ENCODE results near the gene SEMA3A. TPM values are rescaled to one million over a fixed set of nuclear protein-coding genes. Genes with fewer than 3 reads are reported as not detected.

Gene SEMA3A
- total RNA-seq, 2 experiments from 2014 or later, result not detected

DNA sequence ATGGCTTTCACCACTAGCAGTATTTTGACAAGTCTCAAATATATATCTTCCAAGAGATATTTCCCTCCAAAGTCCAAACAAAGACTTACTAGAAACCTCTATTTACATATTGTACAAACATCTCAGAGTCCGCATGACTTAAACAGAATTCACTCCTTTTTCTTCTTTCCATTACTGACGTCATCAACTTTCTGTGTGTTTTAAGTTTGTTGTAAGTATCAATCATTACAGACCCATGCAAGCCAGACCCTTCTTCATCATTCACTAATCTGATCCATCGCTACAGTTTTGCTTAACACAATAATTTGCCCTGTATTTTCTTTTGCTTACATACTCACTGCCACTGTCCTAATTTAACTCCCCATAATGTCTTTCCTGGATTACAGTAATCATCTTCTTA is 51.9 kb downstream of the SEMA3A start:
- Histone ChIP-seq H3K9me3 (ENCODE audit: low read length) (no peaks in the 10 kb centered on the region), H3K4me2 (ENCODE audit: low read length) (no peak overlapping the region), H2AFZ (ENCODE audit: low read length) (no peak overlapping the region), H3K4me3 (ENCODE audit: low read depth, low read length, poor library complexity, severe bottlenecking) (no peak overlapping the region), H3K79me2 (ENCODE audit: insufficient read depth, low read depth, low read length) (no peaks in the 10 kb centered on the region), H3K27ac (ENCODE audit: low read depth, low read length, poor library complexity, severe bottlenecking) (no peak overlapping the region), H3K4me1 (ENCODE audit: insufficient read depth, low read length, poor library complexity, severe bottlenecking) (no peaks in the 10 kb centered on the region), H3K9me2 (ENCODE audit: insufficient read depth, low read length) (no peaks in the 10 kb centered on the region), H4K20me1 (ENCODE audit: insufficient read depth, low read length) (no peaks in the 10 kb centered on the region), H3K36me3 (ENCODE audit: insufficient read depth, low read length) (no peaks in the 10 kb centered on the region)
- ChIA-PET POLR2A (interaction anchor here (0.6 kb wide), 1 partner anchor 747 kb away, joined by 3 read pairs; no protein-coding TSS in a partner anchor), CTCF (ENCODE audit: unreplicated experiment) (no interaction called here)
- BruUV-seq (replicated peaks), result no TSS peak
- no peak for DNase-seq (ENCODE audit: low spot score)
- intact Hi-C loops (cut with micrococcal nuclease; ENCODE audit: unreplicated experiment), result no loop called here
- no peak for TF ChIP-seq EZH2phosphoT487 (IDR thresholded peaks at IDR 0.05; ENCODE audit: borderline replicate concordance, low read depth, low read length)
- no peak for TF ChIP-seq CTCF (conservative IDR thresholded peaks at IDR 0.05; ENCODE audit: low read length)

DNA sequence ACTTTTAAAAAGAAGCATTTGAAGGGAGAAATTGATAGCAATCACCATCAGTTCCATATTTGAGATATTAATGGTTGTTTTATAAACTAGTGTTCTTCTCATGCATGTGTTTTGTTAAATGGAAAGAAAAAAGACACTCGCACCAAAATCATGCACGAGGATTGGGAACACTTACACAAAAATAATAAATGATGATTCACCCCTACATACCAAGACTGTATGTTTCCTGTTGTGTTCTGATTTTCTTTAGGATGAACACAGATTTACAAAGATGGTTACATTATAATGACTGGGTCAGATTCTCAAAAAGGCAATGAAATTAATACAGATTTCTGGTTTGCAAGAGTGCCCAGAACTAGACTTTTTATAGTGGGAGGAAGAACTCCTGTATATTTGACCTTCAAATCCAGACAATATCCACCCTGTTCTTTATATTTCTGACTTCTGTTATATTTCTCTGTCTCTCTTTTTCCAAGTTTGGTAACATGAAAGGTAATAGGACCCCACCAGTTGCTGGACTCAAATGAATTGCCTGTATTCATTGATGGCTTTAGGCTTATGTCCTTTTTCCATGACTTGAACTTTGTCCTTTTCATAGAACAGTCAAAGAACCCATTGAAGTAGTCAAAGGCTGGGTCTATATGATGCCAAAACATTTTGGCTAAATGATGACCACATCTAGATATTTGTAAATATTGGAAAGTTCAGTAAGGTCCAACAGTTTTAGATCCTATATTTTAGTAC is 54.4 kb downstream of the SEMA3A start:
- Histone ChIP-seq H3K36me3 (ENCODE audit: insufficient read depth, low read length) (no peaks in the 10 kb centered on the region), H3K79me2 (ENCODE audit: insufficient read depth, low read depth, low read length) (no peaks in the 10 kb centered on the region), H3K9me3 (ENCODE audit: low read length) (no peaks in the 10 kb centered on the region), H2AFZ (ENCODE audit: low read length) (no peak overlapping the region), H4K20me1 (ENCODE audit: insufficient read depth, low read length) (no peaks in the 10 kb centered on the region), H3K4me2 (ENCODE audit: low read length) (no peak overlapping the region), H3K9me2 (ENCODE audit: insufficient read depth, low read length) (no peaks in the 10 kb centered on the region), H3K4me1 (ENCODE audit: insufficient read depth, low read length, poor library complexity, severe bottlenecking) (no peaks in the 10 kb centered on the region), H3K4me3 (ENCODE audit: low read depth, low read length, poor library complexity, severe bottlenecking) (no peak overlapping the region), H3K27ac (ENCODE audit: low read depth, low read length, poor library complexity, severe bottlenecking) (no peak overlapping the region)
- no peak for DNase-seq (ENCODE audit: low spot score)
- ChIA-PET CTCF (ENCODE audit: unreplicated experiment) (no interaction called here), POLR2A (no interaction called here)
- TF ChIP-seq EZH2phosphoT487 (IDR thresholded peaks at IDR 0.05; ENCODE audit: borderline replicate concordance, low read depth, low read length) (no peak), CTCF (conservative IDR thresholded peaks at IDR 0.05; ENCODE audit: low read length) (no peak)
- BruUV-seq (replicated peaks), result no TSS peak
- intact Hi-C loops (cut with micrococcal nuclease; ENCODE audit: unreplicated experiment), result no loop called here

GRCh38 chr7:84138411-84138810 is 56.2 kb downstream of the SEMA3A start:
- TF ChIP-seq CTCF (conservative IDR thresholded peaks at IDR 0.05; ENCODE audit: low read length), result no peak
- H3K27ac ChIP-seq (ENCODE audit: low read depth, low read length, poor library complexity, severe bottlenecking), result no peak overlapping the region
- H3K4me2 ChIP-seq (ENCODE audit: low read length), result no peak overlapping the region
- no TSS peak for BruUV-seq (replicated peaks)
- H3K36me3 ChIP-seq (ENCODE audit: insufficient read depth, low read length), result no peaks in the 10 kb centered on the region
- no peaks in the 10 kb centered on the region for H3K9me3 ChIP-seq (ENCODE audit: low read length)
- no peaks in the 10 kb centered on the region for H3K79me2 ChIP-seq (ENCODE audit: insufficient read depth, low read depth, low read length)
- POLR2A ChIA-PET, result no interaction called here
- DNase-seq (ENCODE audit: low spot score), result no peak
- no peak overlapping the region for H2AFZ ChIP-seq (ENCODE audit: low read length)
- H3K4me1 ChIP-seq (ENCODE audit: insufficient read depth, low read length, poor library complexity, severe bottlenecking), result no peaks in the 10 kb centered on the region
- CTCF ChIA-PET (ENCODE audit: unreplicated experiment), result no interaction called here
- H3K9me2 ChIP-seq (ENCODE audit: insufficient read depth, low read length), result no peaks in the 10 kb centered on the region
- intact Hi-C loops (cut with micrococcal nuclease; ENCODE audit: unreplicated experiment), result no loop called here
- no peak overlapping the region for H3K4me3 ChIP-seq (ENCODE audit: low read depth, low read length, poor library complexity, severe bottlenecking)
- no peaks in the 10 kb centered on the region for H4K20me1 ChIP-seq (ENCODE audit: insufficient read depth, low read length)

Data from OCI-LY7 (cell line).